Measurements from ENCODE around the gene ANKRD44. TPM values are rescaled to one million over a fixed set of nuclear protein-coding genes. Genes with fewer than 3 reads are reported as not detected.

The ANKRD44 gene
- total and polyA plus RNA-seq, 2 experiments from 2014 or later: 2.9 to 4.9 TPM

DNA sequence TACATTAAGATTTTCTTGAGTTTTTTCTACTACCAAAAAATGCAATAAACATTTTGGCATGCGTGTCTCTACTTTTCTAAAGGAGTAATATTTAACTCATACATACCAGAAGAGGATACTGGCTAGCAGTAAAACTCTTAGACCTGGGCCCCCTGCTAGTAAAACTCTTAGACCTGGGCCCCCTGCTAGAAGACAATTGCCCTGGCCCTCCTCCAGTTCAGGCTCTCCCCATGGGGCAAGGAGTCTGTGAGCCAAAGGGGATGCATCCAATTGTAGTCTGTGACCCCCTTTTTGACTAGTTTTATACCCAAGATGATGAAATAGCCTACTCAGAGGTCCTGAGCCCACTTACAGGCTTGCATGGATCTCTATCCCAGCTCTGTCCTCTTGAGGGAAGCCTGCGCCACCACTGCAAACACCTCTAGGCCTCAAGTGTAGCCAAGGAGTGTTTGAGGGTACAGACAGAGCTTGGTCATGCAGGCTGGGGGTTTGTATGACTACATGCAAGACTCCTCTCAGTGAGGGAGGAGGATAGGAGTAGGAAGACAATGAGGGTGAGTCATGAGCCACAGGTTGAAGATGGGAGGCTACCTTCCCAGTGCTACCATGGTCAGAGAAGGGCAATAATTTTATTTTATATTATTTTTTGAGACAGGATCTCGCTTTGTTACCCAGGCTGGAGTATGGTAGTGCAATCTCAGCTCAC is 338.9 kb downstream of the ANKRD44 start:
- H3K36me3 ChIP-seq (ENCODE audit: low read depth): no peaks in the 10 kb centered on the region
- no peaks in the 10 kb centered on the region for H3K9me3 ChIP-seq (ENCODE audit: low read depth)
- no peak overlapping the region for H2AFZ ChIP-seq
- TF ChIP-seq EZH2phosphoT487 (IDR thresholded peaks at IDR 0.05; ENCODE audit: insufficient read depth, low read depth) (no peak), EZH2 (IDR thresholded peaks at IDR 0.05; ENCODE audit: insufficient read depth, poor library complexity, severe bottlenecking) (no peak)
- no peaks in the 10 kb centered on the region for H4K20me1 ChIP-seq (ENCODE audit: insufficient read depth)
- H3F3A ChIP-seq (ENCODE audit: insufficient read depth): peaks cover 5% of the 10 kb centered on the region; the same call in 1 of the 2 replicates
- no peaks in the 10 kb centered on the region for H3K9me2 ChIP-seq (ENCODE audit: insufficient read depth)
- H3K27me3 ChIP-seq (replicated peaks; ENCODE audit: insufficient read depth): no peaks in the 10 kb centered on the region
- H3K4me1 ChIP-seq (ENCODE audit: insufficient read depth): peaks cover 7% of the 10 kb centered on the region
- H3K79me2 ChIP-seq (ENCODE audit: insufficient read depth): no peaks in the 10 kb centered on the region
- H3K4me3 ChIP-seq: no peak overlapping the region
- no peak overlapping the region for H3K27ac ChIP-seq
- no peak for DNase-seq
- no peak overlapping the region for H3K4me2 ChIP-seq (ENCODE audit: unreplicated experiment)
- H3K9ac ChIP-seq: no peak overlapping the region
- in situ Hi-C loops (cut with MboI): no loop called here
- WGBS, 2 experiments (ENCODE audit: low coverage in 1 of 2, low lambda C conversion rate in 2 of 2, missing lambda C conversion rate in 2 of 2): 62% methylated on average over 3 of the region's 3 CpGs

DNA sequence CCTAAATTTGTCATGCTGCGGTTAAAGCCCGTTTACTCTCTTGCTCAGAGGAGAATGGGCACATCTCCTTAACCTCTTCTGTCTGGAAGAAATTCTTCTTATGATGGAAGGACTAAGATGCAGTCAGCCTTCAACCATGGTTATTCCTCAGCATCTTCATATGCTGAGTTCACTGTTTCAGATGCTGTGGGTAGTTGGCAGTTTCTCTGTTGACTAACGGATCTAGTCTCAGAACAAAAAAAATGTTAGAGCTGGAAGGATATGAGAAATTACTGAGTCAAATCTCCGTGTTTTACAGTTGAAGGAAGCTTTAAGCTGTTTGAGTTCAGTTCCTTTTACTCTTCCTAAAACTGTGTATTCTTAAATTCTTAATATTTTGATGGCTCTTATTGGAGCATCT is 340.5 kb downstream of the ANKRD44 start:
- Histone ChIP-seq H3K4me1 (ENCODE audit: insufficient read depth) (peaks cover 14% of the 10 kb centered on the region), H3K79me2 (ENCODE audit: insufficient read depth) (no peaks in the 10 kb centered on the region), H3K4me3 (no peak overlapping the region), H3K27me3 (replicated peaks; ENCODE audit: insufficient read depth) (no peaks in the 10 kb centered on the region), H3K4me2 (ENCODE audit: unreplicated experiment) (no peak overlapping the region), H3K36me3 (ENCODE audit: low read depth) (no peaks in the 10 kb centered on the region), H3K27ac (no peak overlapping the region), H2AFZ (peak overlapping the region; percentile 77), H3F3A (ENCODE audit: insufficient read depth) (peaks cover 5% of the 10 kb centered on the region; the same call in 1 of the 2 replicates), H3K9me2 (ENCODE audit: insufficient read depth) (no peaks in the 10 kb centered on the region), H4K20me1 (ENCODE audit: insufficient read depth) (no peaks in the 10 kb centered on the region), H3K9me3 (ENCODE audit: low read depth) (no peaks in the 10 kb centered on the region), H3K9ac (no peak overlapping the region)
- TF ChIP-seq EZH2phosphoT487 (IDR thresholded peaks at IDR 0.05; ENCODE audit: insufficient read depth, low read depth) (no peak), EZH2 (IDR thresholded peaks at IDR 0.05; ENCODE audit: insufficient read depth, poor library complexity, severe bottlenecking) (no peak)
- DNase-seq: peak; percentile 70
- in situ Hi-C loops (cut with MboI): no loop called here
- 45 to 46% methylated on average over 4 of the region's 4 CpGs for WGBS, 2 experiments (ENCODE audit: low coverage in 1 of 2, low lambda C conversion rate in 2 of 2, missing lambda C conversion rate in 2 of 2)

DNA sequence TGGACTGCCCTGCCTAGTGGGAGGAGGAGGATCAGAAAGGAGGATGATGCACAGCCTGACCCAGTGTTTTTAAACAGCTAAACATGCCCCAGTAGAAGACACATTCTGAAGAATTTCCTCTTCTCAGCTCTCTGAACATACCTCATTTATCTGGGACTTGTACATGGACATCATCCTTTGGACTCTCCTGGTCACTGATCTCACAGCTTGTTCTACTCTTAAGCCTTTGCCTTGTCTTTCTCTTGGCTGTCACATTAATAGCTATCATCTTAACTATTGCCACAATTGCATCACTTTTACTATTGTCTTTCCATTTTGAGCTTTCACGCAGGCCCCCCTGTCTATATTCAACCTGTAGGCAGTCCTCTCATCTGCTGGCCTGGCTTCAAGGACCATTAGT is 342.1 kb downstream of the ANKRD44 start:
- H3K27ac ChIP-seq: no peak overlapping the region
- H2AFZ ChIP-seq: no peak overlapping the region
- no peak overlapping the region for H3K9ac ChIP-seq
- H4K20me1 ChIP-seq (ENCODE audit: insufficient read depth): no peaks in the 10 kb centered on the region
- H3F3A ChIP-seq (ENCODE audit: insufficient read depth): peaks cover 5% of the 10 kb centered on the region; the same call in 1 of the 2 replicates
- H3K79me2 ChIP-seq (ENCODE audit: insufficient read depth): no peaks in the 10 kb centered on the region
- 94 to 95% methylated on average over 1 of the region's 1 CpG for WGBS, 2 experiments (ENCODE audit: low coverage in 1 of 2, low lambda C conversion rate in 2 of 2, missing lambda C conversion rate in 2 of 2)
- TF ChIP-seq EZH2 (IDR thresholded peaks at IDR 0.05; ENCODE audit: insufficient read depth, poor library complexity, severe bottlenecking) (no peak), EZH2phosphoT487 (IDR thresholded peaks at IDR 0.05; ENCODE audit: insufficient read depth, low read depth) (no peak)
- peaks cover 14% of the 10 kb centered on the region for H3K4me1 ChIP-seq (ENCODE audit: insufficient read depth)
- H3K4me3 ChIP-seq: no peak overlapping the region
- DNase-seq: no peak
- no peak overlapping the region for H3K4me2 ChIP-seq (ENCODE audit: unreplicated experiment)
- H3K36me3 ChIP-seq (ENCODE audit: low read depth): no peaks in the 10 kb centered on the region
- H3K9me3 ChIP-seq (ENCODE audit: low read depth): no peaks in the 10 kb centered on the region
- in situ Hi-C loops (cut with MboI): no loop called here
- no peaks in the 10 kb centered on the region for H3K9me2 ChIP-seq (ENCODE audit: insufficient read depth)
- no peaks in the 10 kb centered on the region for H3K27me3 ChIP-seq (replicated peaks; ENCODE audit: insufficient read depth)

DNA sequence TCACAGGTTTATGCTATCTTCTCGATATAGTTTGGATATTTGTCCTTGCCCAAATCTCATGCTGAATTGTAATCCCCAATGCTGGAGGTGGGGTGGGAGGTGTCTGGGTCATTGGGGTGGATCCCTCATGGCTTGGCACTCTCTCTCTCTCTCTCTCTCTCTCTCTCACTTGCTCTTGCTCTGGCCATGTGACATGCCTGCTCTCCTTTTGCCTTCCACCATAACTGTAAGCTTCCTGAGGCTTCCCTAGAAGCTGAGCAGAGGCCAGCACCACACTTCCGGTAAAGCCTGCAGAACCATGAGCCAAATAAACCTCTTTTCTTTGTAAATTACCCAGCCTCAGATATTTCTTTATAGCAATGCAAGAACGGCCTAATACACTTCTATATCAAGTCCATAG is 342.8 kb downstream of the ANKRD44 start:
- Histone ChIP-seq H3K27ac (no peak overlapping the region), H2AFZ (0 out of 2 replicates have a peak overlapping the region, but pooled peaks have one; percentile 4), H3K4me3 (no peak overlapping the region), H3K27me3 (replicated peaks; ENCODE audit: insufficient read depth) (no peaks in the 10 kb centered on the region), H3K79me2 (ENCODE audit: insufficient read depth) (no peaks in the 10 kb centered on the region), H3F3A (ENCODE audit: insufficient read depth) (peaks cover 5% of the 10 kb centered on the region; the same call in 1 of the 2 replicates), H3K4me1 (ENCODE audit: insufficient read depth) (peaks cover 14% of the 10 kb centered on the region), H3K36me3 (ENCODE audit: low read depth) (no peaks in the 10 kb centered on the region), H3K9ac (no peak overlapping the region), H3K9me2 (ENCODE audit: insufficient read depth) (no peaks in the 10 kb centered on the region), H4K20me1 (ENCODE audit: insufficient read depth) (no peaks in the 10 kb centered on the region), H3K9me3 (ENCODE audit: low read depth) (no peaks in the 10 kb centered on the region), H3K4me2 (ENCODE audit: unreplicated experiment) (peak overlapping the region; percentile 11)
- TF ChIP-seq EZH2phosphoT487 (IDR thresholded peaks at IDR 0.05; ENCODE audit: insufficient read depth, low read depth) (no peak), EZH2 (IDR thresholded peaks at IDR 0.05; ENCODE audit: insufficient read depth, poor library complexity, severe bottlenecking) (no peak)
- 41% methylated on average over 3 of the region's 3 CpGs for WGBS, 2 experiments (ENCODE audit: low coverage in 1 of 2, low lambda C conversion rate in 2 of 2, missing lambda C conversion rate in 2 of 2)
- in situ Hi-C loops (cut with MboI): no loop called here
- DNase-seq: no peak
